Endothelial cell of umbilical vein (primary cell): Measurements from ENCODE around the gene CCDC106. TPM values are rescaled to one million over a fixed set of nuclear protein-coding genes. Genes with fewer than 3 reads are reported as not detected.

Experiments used
- BruUV-seq: library from RNA; stranded (reverse); fragments of 400-500 nt; replicated peaks from 2 replicates; lab custom pipeline; 2021; lab: Mats Ljungman, UMichigan
- CTCF ChIA-PET: fragments of 300-600, 350-600 bp; sonication (Branson Sonifier 250); formaldehyde crosslinking; loops from one replicate; lab custom pipeline; 2021; ENCODE audit warnings: antibody characterized with exemption, inconsistent platforms; lab: Charles Lee
- POLR2A ChIA-PET: fragments of 300-600, 350-600 bp; sonication (Branson Sonifier 250); formaldehyde crosslinking; loops from one replicate; lab custom pipeline; 2021; ENCODE audit warnings: antibody characterized with exemption, inconsistent platforms; lab: Charles Lee
- DNase-seq: peaks from one replicate; pipeline ENCODE4 v3.0.0-alpha.2; 2011; ENCODE audit warnings: low read depth, low spot score
- FAIRE-seq: peaks from 2 replicates; lab custom pipeline; 2011; peaks lifted over from hg19 to GRCh38; lab: Jason Lieb, UNC
- H2AFZ ChIP-seq: 2 replicates; pipeline ENCODE4 v1.6.0; 2012; ENCODE audit warnings: low read depth, low read length, control low read depth, inconsistent platforms
- H3K27ac ChIP-seq: 2 replicates; pipeline ENCODE4 v1.5.1; 2011; ENCODE audit warnings: low read depth, mild to moderate bottlenecking, control low read depth, low read length, moderate library complexity; ENCODE audit not compliant: insufficient read depth
- H3K27me3 ChIP-seq, 2 experiments: 2 replicates each; pipeline versions ENCODE4 v1.6.0 to v1.6.1; 2011; ENCODE audit warnings: low read length in 2 of 2, mixed read lengths in 1 of 2; ENCODE audit not compliant: control insufficient read depth in 2 of 2, insufficient read depth in 2 of 2
- H3K36me3 ChIP-seq, 2 experiments: 2 replicates in 1 of 2; 3 replicates in 1 of 2; pipeline ENCODE4 v1.5.1; 2011; ENCODE audit warnings: low read length in 2 of 2, mild to moderate bottlenecking in 1 of 2, moderate library complexity in 1 of 2; ENCODE audit not compliant: control insufficient read depth in 2 of 2, insufficient read depth in 2 of 2; ENCODE audit errors: extremely low read depth in 1 of 2
- H3K4me1 ChIP-seq: 3 replicates; pipeline ENCODE4 v1.5.1; 2011; ENCODE audit warnings: mild to moderate bottlenecking, low read length; ENCODE audit not compliant: control insufficient read depth, insufficient read depth; ENCODE audit errors: extremely low read depth
- H3K4me2 ChIP-seq: 2 replicates; pipeline ENCODE4 v1.6.1; 2011; ENCODE audit warnings: low read length, control low read depth, mixed read lengths; ENCODE audit not compliant: insufficient read depth
- H3K4me3 ChIP-seq, 3 experiments: fragments of 200-600 bp in 1 of 3; sonication (generic), shearing (Covaris generic) in 1 of 3; replicated peaks in 1 of 3; 2 replicates each; pipeline ENCODE4 v1.5.1; 2011 to 2016; ENCODE audit warnings: control low read depth in 3 of 3, low read length in 3 of 3, mild to moderate bottlenecking in 2 of 3, inconsistent platforms in 1 of 3, low read depth in 1 of 3, moderate library complexity in 1 of 3; ENCODE audit not compliant: insufficient read depth in 1 of 3
- H3K79me2 ChIP-seq: 2 replicates; pipeline ENCODE4 v1.6.0; 2012; ENCODE audit warnings: low read length, inconsistent platforms; ENCODE audit not compliant: control insufficient read depth, insufficient read depth
- H3K9ac ChIP-seq: replicated peaks from 2 replicates; pipeline ENCODE3; 2011; ENCODE audit warnings: low read length, control low read depth; ENCODE audit not compliant: insufficient read depth; ENCODE audit errors: extremely low read depth
- H3K9me1 ChIP-seq: replicated peaks from 3 replicates; pipeline ENCODE4 v1.6.0; 2011; ENCODE audit warnings: mild to moderate bottlenecking, low read length; ENCODE audit not compliant: control insufficient read depth, insufficient read depth; ENCODE audit errors: extremely low read depth
- H3K9me3 ChIP-seq: replicated peaks from 2 replicates; pipeline ENCODE4 v1.5.1; 2012; ENCODE audit warnings: low read length, inconsistent platforms; ENCODE audit not compliant: control insufficient read depth, insufficient read depth
- H4K20me1 ChIP-seq: replicated peaks from 2 replicates; pipeline ENCODE3; 2011; ENCODE audit warnings: mild to moderate bottlenecking, low read length; ENCODE audit not compliant: control insufficient read depth, insufficient read depth; ENCODE audit errors: extremely low read depth
- CTCF ChIP-seq, 2 donors: IDR thresholded peaks; 1 replicate in 1 of 2; 2 replicates in 1 of 2; pipeline ENCODE4 v1.5.1; 2011; ENCODE audit warnings: low read length in 2 of 2, mild to moderate bottlenecking in 2 of 2, moderate library complexity in 2 of 2, control low read depth in 1 of 2, inconsistent platforms in 1 of 2, low read depth in 1 of 2; ENCODE audit not compliant: insufficient read depth in 1 of 2; ENCODE audit errors: extremely low read depth in 1 of 2
- EZH2 ChIP-seq: IDR thresholded peaks from 2 replicates; pipeline ENCODE4 v1.6.1; 2012; ENCODE audit warnings: borderline replicate concordance, low read depth, mild to moderate bottlenecking, moderate library complexity, low read length, inconsistent platforms; ENCODE audit not compliant: severe bottlenecking
- FOS ChIP-seq: IDR thresholded peaks from 2 replicates; pipeline ENCODE4 v1.6.1; 2011; ENCODE audit warnings: mild to moderate bottlenecking, low read length, moderate library complexity, borderline replicate concordance; ENCODE audit not compliant: insufficient read depth
- GATA2 ChIP-seq: IDR thresholded peaks from 2 replicates; pipeline ENCODE4 v1.7.0; 2011; ENCODE audit warnings: low read depth, mild to moderate bottlenecking, moderate library complexity, mixed read lengths, low read length; ENCODE audit not compliant: insufficient read length, insufficient read depth
- JUN ChIP-seq: IDR thresholded peaks from 2 replicates; pipeline ENCODE4 v1.6.1; 2011; ENCODE audit warnings: borderline replicate concordance, low read depth; ENCODE audit not compliant: insufficient read length, insufficient read depth
- MAX ChIP-seq: IDR thresholded peaks from 2 replicates; pipeline ENCODE4 v1.6.1; 2011; ENCODE audit not compliant: insufficient read depth, insufficient read length
- MYC ChIP-seq: IDR thresholded peaks from one replicate; pipeline ENCODE4 v1.6.1; 2011; ENCODE audit warnings: mild to moderate bottlenecking, low read depth, low read length
- POLR2A ChIP-seq: IDR thresholded peaks from 2 replicates; pipeline ENCODE4 v1.6.1; 2012; ENCODE audit warnings: low read depth, mild to moderate bottlenecking, control low read depth, low read length
- POLR2AphosphoS5 ChIP-seq: IDR thresholded peaks from 2 replicates; pipeline ENCODE4 v1.6.1; 2012; ENCODE audit warnings: low read depth, mild to moderate bottlenecking, control low read depth, low read length, moderate library complexity; ENCODE audit not compliant: insufficient read depth
- dilution Hi-C: fragments of 300-500 bp; cut with MboI; formaldehyde crosslinking; loops from one replicate; pipeline ENCODE4 v1.15.0; 2019; ENCODE audit warnings: low sequenced_read_pairs; ENCODE audit not compliant: extremely low pct_ligation_motif_present
- intact Hi-C: fragments of 100-400 bp; cut with micrococcal nuclease; formaldehyde crosslinking; loops from one replicate; pipeline ENCODE4 v1.10.0; 2022
- polyA plus RNA-seq, 4 experiments: library from polyadenylated mRNA; depleted of rRNA in 3 of 4; stranded (reverse) in 3 of 4; unstranded in 1 of 4; fragments of >200 nt; gene quantifications; 2 replicates each; pipeline versions ENCODE4 v1.2.1 to v1.2.3, GENCODE V29; 2011 to 2012; ENCODE audit warnings: missing spikeins in 1 of 4
- total RNA-seq: library from RNA; stranded (reverse); gene quantifications from 2 replicates; pipeline ENCODE4 v1.2.3, GENCODE V29; 2021

CCDC106 gene
- total and polyA plus RNA-seq, 2 donors (not counting 3 experiments of a cell fraction or from before 2014, with no cell fraction given): 11.8 to 12.0 TPM

- Histone ChIP-seq H3K27me3 (no peaks in the 10 kb centered on the region), H3K27ac (peak within 1 kb of the TSS; percentile 52), H3K36me3 (peaks cover 3 to 10% of the 10 kb centered on the region in 2 experiments), H2AFZ (peak within 1 kb of the TSS; percentile 64), H3K9me1 (no peaks in the 10 kb centered on the region), H3K4me3 (peak within 1 kb of the TSS; percentile 53 to 75 (median 59)), H4K20me1 (no peaks in the 10 kb centered on the region), H3K4me1 (peaks cover 26% of the 10 kb centered on the region), H3K79me2 (peaks cover 35% of the 10 kb centered on the region), H3K4me2 (peak within 1 kb of the TSS; percentile 63), H3K9ac (peak within 1 kb of the TSS; percentile 41), H3K9me3 (no peaks in the 10 kb centered on the region)
- FAIRE-seq: peak; percentile 75
- peak; percentile 71 for DNase-seq
- CTCF ChIA-PET: interaction anchor here (0.6 to 1.4 kb wide), 8 partner anchors 8 to 173 kb away, joined by 3 to 6 read pairs (median 4); partner anchors contain the start of gene ZNF784
- no TSS peak for BruUV-seq
- TF ChIP-seq GATA2: no peak
- no peak for TF ChIP-seq EZH2
- no peak for TF ChIP-seq MAX
- TF ChIP-seq MYC: no peak
- no peak for TF ChIP-seq POLR2AphosphoS5
- no peak for TF ChIP-seq CTCF (IDR thresholded peaks at IDR 0.05; ENCODE audit: extremely low read depth in 1 of 2, insufficient read depth in 1 of 2, low read depth in 1 of 2, low read length in 2 of 2)
- no peak for TF ChIP-seq POLR2A
- no peak for TF ChIP-seq JUN
- TF ChIP-seq FOS: no peak
- dilution Hi-C loops (no loop called here), intact Hi-C loops (loop anchor here (1.0 to 5.0 kb wide), 2 partner anchors 12 to 554 kb away; no protein-coding TSS in a partner anchor)
- POLR2A ChIA-PET: no interaction called here
Measured at GRCh38 chr19:55640577-55641425, 7.2 kb upstream of the CCDC106 start, which contains the start of gene ZNF580. ZNF580 (plus strand) TSS chr19:55641002; CDS start chr19:55642509, 1,507 bp downstream.
